GM21576 (cell line): ENCODE data around the gene TEX52.
"Not testable (repeated sequence)": the region's sequence is repeated elsewhere in the genome, so short reads cannot be mapped to it uniquely, and the experiment has no call there.

Experiments used
- ATAC-seq: cut with Tn5 transposase; IDR thresholded peaks from one replicate; pipeline ENCODE4 v1.9.1; 2021; ENCODE audit warnings: mild to moderate bottlenecking, moderate library complexity; ENCODE audit not compliant: unreplicated experiment

The TEX52 gene

GRCh38 chr12:2868986-2869632 lies 12.3 kb upstream of the TEX52 start:
- ATAC-seq = not testable (repeated sequence)

- no peak for ATAC-seq
Observed at GRCh38 chr12:2864198-2864597, 7.4 kb upstream of the TEX52 start.

DNA sequence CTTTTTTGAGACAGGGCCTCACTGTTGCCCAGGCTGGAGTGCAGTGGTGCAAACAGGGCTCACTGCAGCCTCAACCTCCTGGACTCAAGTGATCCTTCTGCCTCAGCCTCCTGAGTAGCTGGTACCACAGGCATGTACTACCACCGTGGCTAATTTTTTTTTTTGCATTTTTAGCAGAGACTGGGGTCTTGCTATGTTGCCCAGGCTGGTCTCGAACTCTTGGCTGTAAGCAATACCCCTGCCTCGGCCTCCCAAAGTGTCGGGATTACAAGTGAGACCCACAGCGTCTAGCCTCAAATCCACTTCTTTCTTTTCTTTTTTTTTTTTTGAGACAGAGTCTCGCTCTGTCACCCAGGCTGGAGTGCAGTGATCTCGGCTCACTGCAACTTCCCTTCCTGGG lies 6.6 kb upstream of the TEX52 start:
- ATAC-seq = not testable (repeated sequence)

- ATAC-seq = no peak
Observed at GRCh38 chr12:2862876-2863275, 6.0 kb upstream of the TEX52 start.

- ATAC-seq = no peak
Observed at GRCh38 chr12:2860170-2860569, 3.3 kb upstream of the TEX52 start.

GRCh38 chr12:2858944-2859421 lies 2.1 kb upstream of the TEX52 start:
- no peak for ATAC-seq

DNA sequence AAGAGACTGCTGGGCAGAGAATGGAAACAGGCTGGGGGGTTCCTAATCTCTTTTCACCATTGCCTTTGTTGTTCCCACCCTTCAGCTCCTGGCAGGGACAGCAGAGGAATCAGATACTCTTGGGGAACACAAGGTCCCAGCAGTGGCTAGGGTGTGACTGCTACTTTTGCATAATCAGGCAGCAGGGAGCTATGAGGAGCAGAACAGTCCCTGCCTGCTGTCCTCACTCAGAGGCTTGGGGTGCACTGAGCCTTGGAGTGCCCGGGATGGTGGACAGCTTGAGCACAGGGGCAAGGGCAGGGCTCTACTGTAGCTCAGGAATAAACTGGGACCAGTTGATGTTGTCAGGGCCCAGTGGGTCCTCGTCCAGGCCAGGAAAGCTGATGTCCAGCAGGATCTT lies 1.5 kb upstream of the TEX52 start:
- no peak for ATAC-seq

GRCh38 chr12:2857576-2857975 lies 737 bp upstream of the TEX52 start:
- ATAC-seq = no peak

DNA sequence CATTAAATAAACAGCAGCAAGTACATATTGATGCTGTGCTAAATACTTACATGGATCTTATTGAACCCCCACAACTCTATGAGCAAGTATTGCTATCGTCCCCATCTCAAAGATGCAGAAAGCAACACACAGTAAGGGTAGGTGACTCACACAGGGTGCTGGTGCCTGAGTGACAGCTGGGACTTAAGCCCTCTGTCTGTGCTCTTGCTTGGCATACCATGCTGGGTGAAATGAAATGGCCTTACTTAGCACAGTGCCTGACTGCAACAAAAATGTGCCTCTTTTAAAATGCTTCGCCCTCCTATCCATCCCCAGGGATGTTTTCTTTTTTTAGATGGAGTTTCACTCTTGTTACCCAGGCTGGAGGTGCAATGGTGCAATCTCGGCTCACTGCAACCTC lies 788 bp downstream of the TEX52 start:
- no peak for ATAC-seq

DNA sequence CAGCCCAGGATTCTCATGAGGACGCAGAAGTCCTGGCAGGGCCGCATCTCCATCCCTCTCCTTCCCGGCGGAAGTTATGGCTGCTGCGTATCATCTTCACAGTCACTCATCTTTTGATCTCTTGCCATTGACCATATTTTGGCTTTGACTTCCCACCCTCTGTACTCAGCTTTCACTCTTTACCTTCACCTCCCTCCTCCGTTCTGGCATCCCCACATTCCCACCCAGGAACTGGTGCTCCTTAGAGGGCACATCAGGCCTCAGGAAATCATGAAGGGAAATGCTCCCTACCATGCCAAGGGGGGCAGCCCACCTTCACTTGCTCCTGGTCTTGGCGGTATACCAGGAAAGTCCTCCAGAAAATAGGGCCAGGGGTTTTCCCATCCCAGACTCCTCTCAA lies 1.3 kb downstream of the TEX52 start:
- no peak for ATAC-seq

DNA sequence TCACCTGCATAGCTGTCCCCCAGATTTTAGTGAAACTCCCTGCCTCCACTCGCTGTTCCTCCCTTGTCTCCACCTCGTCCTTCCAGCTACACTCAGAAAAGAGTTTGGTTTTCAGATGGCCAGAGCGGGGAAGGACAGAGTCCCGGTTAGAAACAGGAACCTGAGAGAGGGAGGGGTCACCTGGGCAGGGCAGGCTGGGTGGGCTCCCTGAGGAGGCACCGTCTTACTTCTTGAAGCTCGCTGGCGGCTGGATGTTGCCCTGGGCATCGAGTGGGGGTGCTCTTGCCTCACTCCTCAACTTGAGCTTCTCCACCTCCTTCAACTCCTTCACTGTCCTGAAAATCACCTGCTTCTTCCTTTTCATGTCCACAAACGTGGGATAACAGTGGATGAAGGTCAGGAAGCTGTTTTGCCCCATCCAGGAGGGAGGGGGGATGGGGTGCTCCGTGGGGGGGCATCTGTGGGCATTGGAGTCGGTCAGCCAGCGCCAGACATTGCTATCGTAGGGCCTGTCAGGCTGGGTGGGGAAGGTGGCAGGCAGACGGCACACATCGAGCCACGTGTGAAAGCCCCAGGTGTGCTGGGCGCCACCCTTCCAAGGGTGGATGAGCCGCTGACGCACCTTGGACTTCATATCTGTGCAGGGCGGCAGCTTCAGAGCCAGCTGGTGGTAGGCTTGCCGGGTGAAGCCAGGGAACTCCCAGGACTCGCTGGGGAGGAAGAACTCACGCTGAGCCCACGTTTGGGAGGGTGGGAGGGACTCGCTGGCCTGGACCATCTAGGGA lies 2.0 kb downstream of the TEX52 start:
- no peak for ATAC-seq

- no peak for ATAC-seq
Observed at GRCh38 chr12:2853626-2854025, 3.2 kb downstream of the TEX52 start.

GRCh38 chr12:2851931-2852330 lies 4.9 kb downstream of the TEX52 start:
- ATAC-seq = no peak

DNA sequence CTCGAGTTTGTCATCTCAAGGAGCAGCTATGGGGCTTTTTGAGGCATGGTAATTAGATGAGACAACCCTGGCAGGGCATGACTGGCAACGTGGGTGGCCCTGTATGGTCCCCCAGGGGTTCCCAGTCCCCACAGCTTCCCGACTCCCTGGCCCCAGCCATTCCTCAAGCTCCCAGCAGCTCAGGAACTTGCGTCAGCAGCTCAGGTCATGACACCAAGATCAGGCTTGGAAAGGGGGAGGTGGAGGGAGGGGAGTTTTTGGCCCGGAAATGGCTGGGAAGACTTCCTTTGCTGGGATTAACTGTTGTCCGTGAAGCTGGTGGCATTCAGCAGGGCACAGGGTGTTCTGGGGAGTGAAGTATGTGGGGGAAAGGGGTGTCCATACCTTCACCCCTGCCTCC lies 11.6 kb downstream of the TEX52 start:
- ATAC-seq = no peak

DNA sequence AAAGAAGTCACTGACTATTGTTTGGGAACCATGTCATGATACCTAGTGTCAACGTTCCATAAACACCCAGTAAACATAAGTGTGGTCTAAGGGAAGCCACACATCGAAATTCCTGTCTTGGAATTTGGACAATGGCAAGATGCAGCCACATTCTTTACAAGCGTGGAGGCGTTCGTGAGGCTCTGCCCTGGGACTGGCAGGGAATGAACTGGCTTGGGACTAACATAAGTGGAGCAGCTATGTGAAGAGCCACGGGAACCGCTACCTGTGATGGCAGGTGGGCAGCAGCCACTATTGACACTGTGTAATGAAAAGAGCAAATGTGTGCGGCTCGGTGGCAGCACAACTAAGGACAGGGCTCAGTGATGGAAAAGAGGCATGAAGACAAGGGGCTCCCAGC lies 12.1 kb downstream of the TEX52 start:
- no peak for ATAC-seq

GRCh38 chr12:2842948-2843347 lies 13.9 kb downstream of the TEX52 start:
- no peak for ATAC-seq

- ATAC-seq = no peak
Observed at GRCh38 chr12:2841056-2841650, 15.7 kb downstream of the TEX52 start.

- no peak for ATAC-seq
Observed at GRCh38 chr12:2836574-2836973, 20.3 kb downstream of the TEX52 start.

GRCh38 chr12:2835691-2836403 lies 21.0 kb downstream of the TEX52 start:
- no peak for ATAC-seq

GRCh38 chr12:2834581-2835491 lies 22.0 kb downstream of the TEX52 start, which contains the start of gene NRIP2:
Gene NRIP2, minus strand, starts transcription at chr12:2835035. Its CDS starts 52 bp downstream, at chr12:2834983.
- ATAC-seq = no peak
